K562 (cell line): ENCODE measurements around the gene ZNF581. TPM values are rescaled to one million over a fixed set of nuclear protein-coding genes. Genes with fewer than 3 reads are reported as not detected.

Source experiments
- AFF1 ChIP-seq, 2 experiments: fragments of 450-650 bp; IDR thresholded peaks; 2 replicates each; pipeline ENCODE4 v1.6.1; 2018; ENCODE audit warnings: mild to moderate bottlenecking in 2 of 2, low read depth in 1 of 2; ENCODE audit not compliant: partially characterized antibody in 2 of 2
- ATF7 ChIP-seq: fragments of 450-650 bp; IDR thresholded peaks from 2 replicates; pipeline ENCODE4 v1.7.1; 2014; ENCODE audit warnings: mild to moderate bottlenecking, moderate library complexity
- CEBPG ChIP-seq, 3 experiments: fragments of 200-800 bp in 1 of 3; sonication (Bioruptor generic) in 1 of 3; sonication (generic) in 1 of 3; formaldehyde crosslinking in 1 of 3; IDR thresholded peaks in 2 of 3; conservative IDR thresholded peaks in 1 of 3; 2 replicates each; pipeline versions ENCODE4 v1.6.1 to v1.8.0; 2016 to 2022; ENCODE audit warnings: missing compliant biosample characterization in 2 of 3, missing genetic modification characterization in 2 of 3, mild to moderate bottlenecking in 1 of 3, missing genetic modification reagents in 1 of 3
- HNRNPUL1 ChIP-seq: fragments of 200-400 bp; formaldehyde crosslinking; IDR thresholded peaks from 2 replicates; pipeline ENCODE4 v1.6.1; 2017; ENCODE audit warnings: low read length
- KHSRP ChIP-seq: fragments of 450-650 bp; IDR thresholded peaks from 2 replicates; pipeline ENCODE4 v1.6.1; 2017
- NR2C1 ChIP-seq, 2 experiments: fragments of 450-650 bp; IDR thresholded peaks; 2 replicates each; pipeline ENCODE4 v1.6.1; 2017; ENCODE audit warnings: mild to moderate bottlenecking in 2 of 2, antibody characterized with exemption in 1 of 2, inconsistent platforms in 1 of 2, missing compliant biosample characterization in 1 of 2, missing genetic modification characterization in 1 of 2
- PCBP2 ChIP-seq: fragments of 200-400 bp; formaldehyde crosslinking; IDR thresholded peaks from 2 replicates; pipeline ENCODE4 v1.6.1; 2018; ENCODE audit warnings: low read length, low read depth, mild to moderate bottlenecking, moderate library complexity; ENCODE audit not compliant: poor library complexity, severe bottlenecking
- PRDM10 ChIP-seq: fragments of 450-650 bp; IDR thresholded peaks from 2 replicates; pipeline ENCODE4 v1.6.1; 2018; ENCODE audit not compliant: partially characterized antibody
- RAD21 ChIP-seq, 2 experiments: fragments of 250-450 bp in 1 of 2; fragments of 450-650 bp in 1 of 2; sonication (Bioruptor Pico) in 1 of 2; formaldehyde crosslinking in 1 of 2; IDR thresholded peaks in 1 of 2; conservative IDR thresholded peaks in 1 of 2; 2 replicates each; pipeline versions ENCODE4 v1.4.0 to v1.8.0; 2020 to 2022; ENCODE audit warnings: mild to moderate bottlenecking in 2 of 2, moderate library complexity in 1 of 2
- RAD51 ChIP-seq: fragments of 450-650 bp; IDR thresholded peaks from 2 replicates; pipeline ENCODE4 v1.7.1; 2016; ENCODE audit warnings: low read depth, mild to moderate bottlenecking, borderline replicate concordance
- RBM25 ChIP-seq: fragments of 200-400 bp; formaldehyde crosslinking; IDR thresholded peaks from 2 replicates; pipeline ENCODE4 v1.6.1; 2018; ENCODE audit warnings: low read length, low read depth, moderate library complexity; ENCODE audit not compliant: severe bottlenecking
- ZFP30 ChIP-seq: fragments of 250-450 bp; sonication (Bioruptor Pico); IDR thresholded peaks from 2 replicates; pipeline ENCODE4 v1.8.0; 2022; ENCODE audit warnings: moderate library complexity, mild to moderate bottlenecking, inconsistent platforms, borderline replicate concordance
- ZNF347 ChIP-seq: fragments of 450-650 bp; formaldehyde crosslinking; IDR thresholded peaks from 2 replicates; pipeline ENCODE4 v1.4.0; 2020; ENCODE audit warnings: low read depth, mild to moderate bottlenecking, moderate library complexity
- ZNF354B ChIP-seq: fragments of 250-450 bp; sonication (Bioruptor Pico); IDR thresholded peaks from 2 replicates; pipeline ENCODE4 v1.4.0; 2020
- ZNF780A ChIP-seq: fragments of 250-450 bp; sonication (Bioruptor Pico); IDR thresholded peaks from 2 replicates; pipeline ENCODE4 v1.5.0; 2021; ENCODE audit warnings: mild to moderate bottlenecking
- polyA plus RNA-seq, 8 experiments: library from polyadenylated mRNA; depleted of rRNA in 4 of 8; stranded (reverse) in 5 of 8; unstranded in 3 of 8; fragments of >200 nt; fragmentation: Nextera tagmentation in 2 of 8; fragmentation: Illumina TruSeq in 1 of 8; extraction: Ambion mirVana in 2 of 8; extraction: Trizol in 1 of 8; gene quantifications; 2 replicates each; pipeline versions ENCODE4 v1.2.1 to v1.2.3, GENCODE V29; 2011 to 2014; ENCODE audit warnings: inconsistent platforms in 1 of 8, missing spikeins in 1 of 8
- total RNA-seq, 7 experiments: library from RNA; depleted of rRNA in 6 of 7; stranded (reverse); fragments of >200 nt in 6 of 7; fragmentation: Illumina TruSeq in 2 of 7; extraction: Trizol in 2 of 7; gene quantifications; 2 replicates each; pipeline versions ENCODE4 v1.2.1 to v1.2.3, GENCODE V29; 2011 to 2021; ENCODE audit warnings: low replicate concordance in 1 of 7
- TF ChIP-seq, protein P1 (sequence below): fragments of 250-450 bp; sonication (Bioruptor Pico); IDR thresholded peaks from 2 replicates; pipeline ENCODE4 v1.8.0; 2021; ENCODE audit warnings: borderline replicate concordance, mild to moderate bottlenecking, moderate library complexity; ENCODE audit not compliant: poor library complexity, severe bottlenecking

The ZNF581 gene
- total and polyA plus RNA-seq, 9 of the 15 experiments (the other 6 are each of a cell fraction or from before 2014, with no cell fraction given) = 2.4 to 39.4 (median 15.4) TPM

GRCh38 chr19:55599468-55599841 is 44.0 kb upstream of the ZNF581 start, which contains the start of gene FIZ1 (continued):
- TF ChIP-seq RAD21 (CRISPR knock-in tag; conservative IDR thresholded peaks at IDR 0.05 in 1 of 2, IDR thresholded peaks at IDR 0.05 in 1 of 2) (no peak), PCBP2 (no peak), ZNF347 (CRISPR knock-in tag) (no peak), ZNF354B (CRISPR knock-in tag) (no peak), HNRNPUL1 (no peak), ZFP30 (no peak), RBM25 (no peak), KHSRP (no peak), CEBPG (CRISPR knock-in tag; IDR thresholded peaks at IDR 0.05) (no peak), CEBPG (tag; conservative IDR thresholded peaks at IDR 0.05 in 1 of 2, IDR thresholded peaks at IDR 0.05 in 1 of 2) (no peak), ZNF780A (CRISPR knock-in tag) (no peak), NR2C1 (IDR thresholded peaks at IDR 0.05) (peak; percentile 95), NR2C1 (tag; IDR thresholded peaks at IDR 0.05) (peak; percentile 95), RAD51 (no peak), AFF1 (IDR thresholded peaks at IDR 0.05; ENCODE audit: low read depth in 1 of 2, partially characterized antibody in 2 of 2) (no peak), ATF7 (0 out of 2 replicates have a peak, but pooled peaks have one; percentile 13), PRDM10 (peak; percentile 81)
- TF ChIP-seq, protein P1, sequence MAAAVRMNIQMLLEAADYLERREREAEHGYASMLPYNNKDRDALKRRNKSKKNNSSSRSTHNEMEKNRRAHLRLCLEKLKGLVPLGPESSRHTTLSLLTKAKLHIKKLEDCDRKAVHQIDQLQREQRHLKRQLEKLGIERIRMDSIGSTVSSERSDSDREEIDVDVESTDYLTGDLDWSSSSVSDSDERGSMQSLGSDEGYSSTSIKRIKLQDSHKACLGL (CRISPR knock-in tag) = no peak
